ENCODE results near the gene ZNF280B. TPM values are rescaled to one million over a fixed set of nuclear protein-coding genes. Genes with fewer than 3 reads are reported as not detected.

ZNF280B gene
- total RNA-seq, 2 donors from 2014 or later = 0.33 to 1.0 TPM

GRCh38 chr22:22458896-22459588, 49.5 kb downstream of the ZNF280B start:
- H3K27ac ChIP-seq = no peak overlapping the region
- peaks cover 0 to 4% of the 10 kb centered on the region in 2 donors for H3K27me3 ChIP-seq
- no peak for TF ChIP-seq CTCF (IDR thresholded peaks at IDR 0.05)
- TF ChIP-seq POLR2A (IDR thresholded peaks at IDR 0.05) = no peak
- H3K4me3 ChIP-seq = no peak overlapping the region
- no peaks in the 10 kb centered on the region for H3K4me1 ChIP-seq
- H3K36me3 ChIP-seq (replicated peaks in 1 of 2; ENCODE audit: insufficient read depth in 1 of 2, low read depth in 2 of 2) = no peaks in the 10 kb centered on the region
- DNase-seq (no peak), ATAC-seq (no peak)
- WGBS, 2 donors = 66 to 77% methylated on average over 6 of the region's 6 CpGs
- intact Hi-C loops (cut with DNase I) = no loop called here
- peaks cover 0 to 18% (median 0%) of the 10 kb centered on the region in 3 donors for H3K9me3 ChIP-seq

GRCh38 chr22:22458387-22458786, 50.2 kb downstream of the ZNF280B start:
- WGBS, 2 donors = 69 to 79% methylated on average over 2 of the region's 2 CpGs
- ATAC-seq (no peak), DNase-seq (no peak)
- H3K4me1 ChIP-seq = no peaks in the 10 kb centered on the region
- H3K36me3 ChIP-seq (replicated peaks in 1 of 2; ENCODE audit: insufficient read depth in 1 of 2, low read depth in 2 of 2) = no peaks in the 10 kb centered on the region
- intact Hi-C loops (cut with DNase I) = no loop called here
- no peaks in the 10 kb centered on the region for H3K27me3 ChIP-seq
- H3K9me3 ChIP-seq = peaks cover 0 to 18% (median 0%) of the 10 kb centered on the region in 3 donors
- no peak for TF ChIP-seq CTCF (IDR thresholded peaks at IDR 0.05)
- TF ChIP-seq POLR2A (IDR thresholded peaks at IDR 0.05) = no peak
- H3K27ac ChIP-seq = no peak overlapping the region
- no peak overlapping the region for H3K4me3 ChIP-seq

GRCh38 chr22:22454997-22455396, 53.5 kb downstream of the ZNF280B start:
- TF ChIP-seq POLR2A (IDR thresholded peaks at IDR 0.05) (no peak), CTCF (IDR thresholded peaks at IDR 0.05) (no peak)
- Histone ChIP-seq H3K27ac (no peak overlapping the region), H3K27me3 (no peaks in the 10 kb centered on the region), H3K9me3 (peaks cover 0 to 23% (median 0%) of the 10 kb centered on the region in 3 donors), H3K36me3 (replicated peaks in 1 of 2; ENCODE audit: insufficient read depth in 1 of 2, low read depth in 2 of 2) (no peaks in the 10 kb centered on the region), H3K4me3 (no peak overlapping the region), H3K4me1 (no peaks in the 10 kb centered on the region)
- 50% methylated on average over 3 of the region's 3 CpGs for WGBS, 2 donors
- intact Hi-C loops (cut with DNase I) = no loop called here
- no peak for ATAC-seq
- no peak for DNase-seq

GRCh38 chr22:22452996-22453686, 55.4 kb downstream of the ZNF280B start:
- TF ChIP-seq POLR2A (IDR thresholded peaks at IDR 0.05) = no peak
- TF ChIP-seq CTCF (IDR thresholded peaks at IDR 0.05) = no peak
- ATAC-seq (no peak), DNase-seq (no peak)
- Histone ChIP-seq H3K27me3 (no peaks in the 10 kb centered on the region), H3K36me3 (replicated peaks in 1 of 2; ENCODE audit: insufficient read depth in 1 of 2, low read depth in 2 of 2) (no peaks in the 10 kb centered on the region), H3K27ac (no peak overlapping the region), H3K4me3 (no peak overlapping the region), H3K4me1 (no peaks in the 10 kb centered on the region), H3K9me3 (peaks cover 0 to 10% (median 0%) of the 10 kb centered on the region in 3 donors)
- intact Hi-C loops (cut with DNase I) = no loop called here
- 65 to 66% methylated on average over 6 of the region's 6 CpGs for WGBS, 2 donors
